NOMO-1 treated with dmso at 0.1 percent for 144 hours (cell line): ENCODE data around the gene SNCG.
"Not testable (repeated sequence)": the region's sequence is repeated elsewhere in the genome, so short reads cannot be mapped to it uniquely, and the experiment has no call there.

ENCODE experiments used
- DNase-seq: peaks from one replicate; lab custom pipeline; 2025; ENCODE audit not compliant: unreplicated experiment; lab: John Stamatoyannopoulos, UW

Gene SNCG

GRCh38 chr10:86958116-86958900 is at the start of gene SNCG:
TSS of gene SNCG (plus strand) at chr10:86958599. CDS start at chr10:86958698, 99 bp downstream.
- DNase-seq, result no peak

- DNase-seq, result no peak
Observed at GRCh38 chr10:86914734-86915133, 43.7 kb upstream of the SNCG start.

GRCh38 chr10:86918022-86918471 is 40.4 kb upstream of the SNCG start:
- no peak for DNase-seq

- no peak for DNase-seq
Observed at GRCh38 chr10:86922553-86922961, 35.8 kb upstream of the SNCG start.

- DNase-seq, result no peak
Observed at GRCh38 chr10:86929468-86930380, 28.7 kb upstream of the SNCG start.

- no peak for DNase-seq
Observed at GRCh38 chr10:86931872-86932271, 26.5 kb upstream of the SNCG start.

GRCh38 chr10:86932674-86933073 is 25.7 kb upstream of the SNCG start:
- DNase-seq, result no peak

GRCh38 chr10:86934162-86934711 is 24.2 kb upstream of the SNCG start:
- DNase-seq, result not testable (repeated sequence)

GRCh38 chr10:86936661-86937501 is 21.5 kb upstream of the SNCG start:
- no peak for DNase-seq

GRCh38 chr10:86937502-86938154 is 20.8 kb upstream of the SNCG start:
- DNase-seq, result no peak

GRCh38 chr10:86938260-86938659 is 20.1 kb upstream of the SNCG start:
- no peak for DNase-seq

- DNase-seq, result not testable (repeated sequence)
Observed at GRCh38 chr10:86940076-86940475, 18.3 kb upstream of the SNCG start.

- DNase-seq, result no peak
Observed at GRCh38 chr10:86940677-86941076, 17.7 kb upstream of the SNCG start.

GRCh38 chr10:86941426-86941825 is 17.0 kb upstream of the SNCG start:
- DNase-seq, result no peak

GRCh38 chr10:86941991-86942421 is 16.4 kb upstream of the SNCG start:
- no peak for DNase-seq

GRCh38 chr10:86942441-86943315 is 15.7 kb upstream of the SNCG start:
- DNase-seq, result no peak

GRCh38 chr10:86943316-86944030 is 14.9 kb upstream of the SNCG start:
- no peak for DNase-seq

- no peak for DNase-seq
Observed at GRCh38 chr10:86944031-86944419, 14.4 kb upstream of the SNCG start.

GRCh38 chr10:86944471-86944870 is 13.9 kb upstream of the SNCG start:
- no peak for DNase-seq
